Left ventricle myocardium superior (tissue), 1 donor: ENCODE data around the gene SURF6. TPM values are rescaled to one million over a fixed set of nuclear protein-coding genes. Genes with fewer than 3 reads are reported as not detected.
"Not testable (repeated sequence)": the region's sequence is repeated elsewhere in the genome, so short reads cannot be mapped to it uniquely, and the experiment has no call there.

ENCODE experiments used
- ATAC-seq: fragments of 200-7000 bp; cut with Tn5 transposase; one replicate; pipeline ENCODE4 v1.9.1; 2020; ENCODE audit warnings: mild to moderate bottlenecking, moderate library complexity
- DNase-seq: peaks from one replicate; pipeline ENCODE4 v3.0.0-alpha.2; 2020
- intact Hi-C: fragments of 100-400 bp; cut with micrococcal nuclease; formaldehyde crosslinking; loops from one replicate; pipeline ENCODE4 v1.11.0; 2022
- total RNA-seq: library from RNA; stranded (reverse); fragmentation: NEBNext Ultra II Directional; extraction: Animal tissue kit (Norgen Biotek cat#: 25700); gene quantifications from one replicate; pipeline ENCODE4 v1.2.1, GENCODE V29; 2021
- donor health status: DM: no; HTN: yes; CAD: no; lungs with severe emphysema.

Gene SURF6
- total RNA-seq, 1 donor from 2014 or later = 11.9 TPM

DNA sequence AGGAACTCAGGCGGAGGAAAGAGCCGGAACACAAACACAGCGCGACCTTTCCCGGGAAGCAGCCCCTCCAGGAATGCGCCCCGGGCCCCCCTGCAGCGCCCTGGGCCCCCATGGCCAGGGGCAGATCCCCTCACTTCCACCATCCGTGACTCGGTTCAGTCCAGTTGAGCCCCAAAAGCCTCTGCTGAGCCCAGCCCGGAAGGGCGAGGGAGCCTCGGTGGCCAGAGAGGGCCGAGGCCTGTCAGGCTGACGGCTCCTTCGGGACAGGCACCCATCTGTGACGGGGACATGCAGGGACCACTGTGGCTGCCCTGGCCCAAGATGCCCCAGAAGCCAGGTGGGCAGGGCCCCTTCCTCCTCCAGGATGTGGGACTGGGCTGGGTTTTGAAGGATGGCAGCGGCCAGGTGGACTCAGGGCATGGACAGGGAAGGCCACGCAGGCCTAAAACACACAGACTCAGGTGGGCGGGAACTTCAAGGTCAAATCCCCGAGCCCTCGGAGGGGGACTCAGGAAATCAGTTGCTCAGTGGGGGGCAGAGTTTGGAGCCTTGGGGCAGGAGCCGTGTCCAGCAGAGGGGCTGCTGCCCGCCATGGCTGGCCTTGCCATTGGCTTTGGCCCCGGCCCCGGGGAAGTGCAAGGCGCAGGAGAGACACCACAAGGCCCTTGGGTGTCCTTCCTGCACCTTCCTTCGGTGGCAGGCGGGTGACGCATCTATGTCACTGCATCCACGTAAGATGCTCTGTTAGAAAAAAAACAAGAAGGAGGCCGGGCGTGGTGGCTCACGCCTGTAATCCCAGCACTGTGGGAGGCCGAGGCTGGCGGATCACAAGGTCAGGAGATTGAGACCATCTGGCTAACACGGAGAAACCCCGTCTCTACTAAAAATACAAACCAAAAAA is 31.3 kb downstream of the SURF6 start:
- ATAC-seq (no peak), DNase-seq (no peak)
- intact Hi-C loops = no loop called here

GRCh38 chr9:133304158-133304470 is 31.9 kb downstream of the SURF6 start:
- no peak for DNase-seq
- intact Hi-C loops = no loop called here
- ATAC-seq = no peak

DNA sequence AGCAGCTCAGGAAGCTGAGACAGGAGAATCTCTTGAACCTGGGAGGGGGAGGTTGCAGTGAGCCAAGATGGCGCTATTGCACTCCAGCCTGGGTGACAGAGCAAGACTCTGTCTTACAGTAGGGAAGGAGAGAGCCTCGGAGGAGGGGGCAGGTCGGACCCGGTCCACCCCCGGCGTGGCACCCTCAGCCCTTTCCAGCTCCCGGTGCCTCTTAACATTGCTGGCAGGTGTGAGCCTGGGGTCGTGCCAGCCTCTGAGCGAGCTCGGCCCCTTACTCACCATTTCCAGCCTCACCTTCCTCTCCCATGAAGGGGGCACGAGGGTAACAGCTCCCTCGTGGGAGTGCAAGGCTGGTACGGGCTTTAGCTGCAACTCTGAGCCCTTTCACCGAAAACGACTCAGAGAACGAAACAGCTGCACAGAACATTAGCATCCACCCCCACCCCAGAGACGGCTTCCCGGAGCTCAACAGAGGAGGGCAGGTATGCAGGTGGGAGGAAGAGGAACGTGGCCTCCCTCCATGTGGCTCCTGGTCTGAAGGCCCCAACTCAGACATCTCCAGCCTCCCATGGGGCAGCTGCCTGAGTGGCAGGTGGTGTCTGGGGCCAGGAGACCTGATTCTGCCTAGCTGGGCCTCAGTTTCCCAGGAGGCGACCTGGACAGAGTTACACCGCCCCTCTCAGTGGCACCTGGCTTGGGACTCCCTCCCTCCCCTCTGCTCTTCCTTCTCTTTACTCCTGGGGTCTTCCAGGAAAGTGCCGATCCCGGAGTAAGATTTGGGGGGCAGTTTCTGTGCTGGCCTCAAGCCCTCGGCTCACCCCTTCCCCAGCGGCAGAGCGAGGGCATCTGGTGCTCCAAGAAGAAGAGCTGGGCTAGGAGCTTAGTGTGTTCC is 32.5 kb downstream of the SURF6 start:
- no peak for ATAC-seq
- intact Hi-C loops = no loop called here
- DNase-seq = no peak

DNA sequence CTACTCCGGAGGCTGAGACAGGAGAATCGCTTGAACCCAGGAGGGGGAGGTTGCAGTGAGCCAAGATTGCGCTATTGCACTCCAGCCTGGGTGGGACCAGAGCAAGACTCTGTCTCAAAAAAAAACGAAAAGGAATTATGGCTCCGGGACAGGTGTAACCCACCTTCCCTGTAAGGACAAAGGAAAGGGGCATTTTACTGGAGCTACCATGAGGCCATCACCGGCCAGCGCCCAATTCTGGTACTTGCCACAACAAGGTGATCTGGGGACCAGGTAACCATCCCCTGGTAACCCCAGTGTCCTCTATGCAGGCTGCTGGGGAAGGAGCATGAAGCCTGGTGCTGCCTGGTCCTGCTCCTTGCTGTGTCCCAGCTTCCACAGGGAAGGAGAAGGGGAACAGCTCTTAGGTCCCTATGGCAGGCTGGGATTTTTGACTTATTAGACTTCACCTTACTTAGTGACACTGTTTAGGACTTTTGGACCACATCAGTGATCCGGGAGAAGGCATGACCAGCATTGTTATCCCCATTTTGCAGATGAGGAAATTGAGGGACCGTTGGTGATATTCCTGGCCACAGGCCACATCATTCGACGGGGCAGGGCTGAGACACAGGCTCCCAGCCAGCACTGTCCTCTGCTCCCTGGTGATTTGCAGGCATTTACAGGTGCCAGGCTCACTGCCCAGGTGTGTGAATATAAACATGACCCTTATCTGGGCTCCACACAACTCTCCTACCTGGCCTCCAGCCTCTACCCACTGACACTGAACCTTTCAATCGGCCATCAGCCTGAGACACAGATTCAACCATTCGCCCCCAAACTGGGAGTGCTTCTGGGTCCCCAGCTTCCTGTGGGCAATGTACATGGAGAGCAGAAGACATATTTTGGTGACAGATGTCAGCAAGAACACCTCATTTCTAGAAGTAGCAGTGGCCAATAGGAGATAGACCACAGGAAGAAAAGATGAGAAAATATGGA is 34.4 kb downstream of the SURF6 start:
- ATAC-seq = no peak

GRCh38 chr9:133299996-133300395 is 36.0 kb downstream of the SURF6 start:
- intact Hi-C loops, ATAC-seq, DNase-seq: not testable (repeated sequence)

More for the DNA sequence above, 34.4 kb downstream of the SURF6 start:
- intact Hi-C loops = no loop called here
- DNase-seq = no peak

DNA sequence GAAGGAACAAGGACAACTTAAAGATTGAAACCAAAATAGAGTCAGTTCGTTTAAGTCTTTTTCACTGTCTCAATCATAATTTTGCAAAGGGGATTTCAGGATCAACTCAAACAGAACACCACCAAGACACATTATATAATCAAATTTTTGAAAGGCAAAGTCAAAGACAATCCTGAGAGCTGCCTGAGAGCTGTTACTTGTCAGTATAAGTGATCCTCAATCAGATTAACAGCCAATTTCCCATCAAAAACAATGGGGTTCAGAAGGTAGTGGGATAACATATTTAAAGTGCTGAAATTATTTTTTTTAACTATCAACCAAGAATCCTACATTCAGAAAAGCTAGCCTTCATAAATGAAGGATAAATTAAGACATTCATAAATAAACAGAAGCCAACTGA is 41.7 kb downstream of the SURF6 start:
- ATAC-seq (no peak), DNase-seq (no peak)
- intact Hi-C loops = no loop called here

DNA sequence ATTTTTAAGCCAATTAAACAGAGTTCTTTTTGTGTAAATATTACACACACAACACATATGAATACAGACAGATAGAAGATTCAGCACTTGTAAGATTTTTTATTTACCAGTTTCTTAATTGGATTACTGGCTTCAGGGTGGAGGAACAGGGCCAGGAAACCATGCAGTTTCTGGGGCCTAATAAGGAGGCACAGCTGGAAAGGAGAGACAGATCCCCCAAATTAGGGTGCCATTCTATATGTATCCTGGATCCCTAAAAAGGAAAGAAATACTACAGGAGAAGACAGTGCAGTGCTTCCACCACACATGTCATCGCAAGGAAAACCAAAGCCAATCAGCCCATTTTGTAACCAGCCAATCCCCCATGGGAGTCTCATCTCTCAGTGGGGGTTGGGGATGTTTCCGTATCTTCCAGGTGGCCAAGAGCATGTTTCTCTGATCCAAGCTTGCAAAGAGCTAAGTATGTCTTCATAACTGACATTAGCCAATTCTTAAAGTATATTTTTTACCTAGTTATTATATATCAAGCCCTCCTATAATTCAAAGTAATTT is 45.2 kb downstream of the SURF6 start:
- ATAC-seq (no peak), DNase-seq (no peak)
- intact Hi-C loops = no loop called here

DNA sequence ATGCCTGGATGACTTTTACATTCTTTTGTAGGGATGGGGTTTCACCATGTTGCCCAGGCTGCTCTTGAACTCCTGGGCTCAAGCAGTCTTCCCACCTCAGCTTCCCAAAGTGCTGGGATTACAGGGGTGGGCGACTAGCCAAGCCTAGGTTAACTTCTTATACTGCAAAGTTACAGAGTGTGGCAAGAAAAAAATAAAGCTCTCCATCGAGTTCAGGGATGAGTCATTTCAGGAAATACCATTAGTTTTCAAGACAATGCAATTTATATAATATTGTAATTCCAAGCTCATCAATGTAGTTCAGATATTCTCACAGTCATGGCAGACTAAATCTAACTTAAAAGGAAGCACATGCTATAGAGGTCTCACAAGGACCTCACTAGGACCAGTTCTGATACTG is 49.5 kb downstream of the SURF6 start:
- intact Hi-C loops = no loop called here
- DNase-seq (no peak), ATAC-seq (no peak)

GRCh38 chr9:133285252-133285775 is 50.7 kb downstream of the SURF6 start:
- DNase-seq (no peak), ATAC-seq (no peak)
- intact Hi-C loops = no loop called here

GRCh38 chr9:133284362-133284761 is 51.6 kb downstream of the SURF6 start:
- intact Hi-C loops = no loop called here
- DNase-seq (no peak), ATAC-seq (no peak)

- DNase-seq, ATAC-seq, intact Hi-C loops: not testable (repeated sequence)
Measured at GRCh38 chr9:133283255-133284032, 52.5 kb downstream of the SURF6 start.

GRCh38 chr9:133282464-133283238 is 53.3 kb downstream of the SURF6 start:
- DNase-seq (no peak), ATAC-seq (no peak)
- intact Hi-C loops = no loop called here

GRCh38 chr9:133280392-133280791 is 55.6 kb downstream of the SURF6 start:
- DNase-seq = no peak
- no peak for ATAC-seq
- intact Hi-C loops = no loop called here
